Measurements from ENCODE around the gene PARP11. TPM values are rescaled to one million over a fixed set of nuclear protein-coding genes. Genes with fewer than 3 reads are reported as not detected.

Gene PARP11
- total RNA-seq, 1 experiment from 2014 or later: 10.3 TPM

DNA sequence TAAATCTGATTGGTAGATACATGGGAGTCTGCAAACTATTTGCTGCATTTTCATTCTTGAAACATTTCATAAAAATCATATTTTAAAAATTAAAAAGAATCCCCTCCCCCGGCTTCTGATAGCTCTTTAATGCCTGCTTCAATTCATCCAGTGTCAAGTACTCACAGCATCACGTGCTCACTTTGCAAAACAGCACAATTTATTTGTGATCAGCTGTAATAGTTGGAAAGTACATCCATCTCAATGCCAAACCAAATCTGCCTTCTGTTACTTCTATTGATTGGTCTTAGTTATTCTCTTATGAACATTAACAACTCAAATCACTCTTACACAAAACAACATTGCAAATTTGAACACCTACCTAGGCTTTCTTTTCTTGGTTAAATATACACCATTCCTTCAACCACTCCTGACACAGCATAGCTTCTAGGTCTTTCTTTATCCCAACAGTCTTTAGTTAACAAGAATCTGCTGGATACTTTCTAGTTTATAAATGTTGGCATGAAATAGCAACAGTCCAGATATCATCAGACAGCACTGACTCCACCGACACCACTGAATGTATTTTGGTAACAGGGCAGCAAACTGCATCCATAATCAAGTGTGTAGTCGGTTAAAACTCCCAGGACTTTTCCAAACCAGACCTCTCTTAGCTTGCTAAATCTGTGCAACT is 58.0 kb downstream of the PARP11 start:
- no TSS peak for BruUV-seq (replicated peaks)
- Mint-ChIP-seq H3K4me3 (ENCODE audit: unreplicated experiment) (no peak overlapping the region), H3K36me3 (ENCODE audit: insufficient read depth, unreplicated experiment) (peaks cover 13% of the 10 kb centered on the region), H3K27me3 (ENCODE audit: insufficient read depth, unreplicated experiment) (no peaks in the 10 kb centered on the region), H3K9me3 (ENCODE audit: unreplicated experiment) (no peaks in the 10 kb centered on the region), H3K27ac (ENCODE audit: low read depth, unreplicated experiment) (no peak overlapping the region), H3K4me1 (ENCODE audit: insufficient read depth, unreplicated experiment) (no peaks in the 10 kb centered on the region)
- POLR2A ChIA-PET: interaction anchor here (0.6 to 1.2 kb wide), 2 partner anchors 12 to 691 kb away, joined by 3 to 4 read pairs; no protein-coding TSS in a partner anchor
- CTCF ChIA-PET: interaction anchor here (1.5 to 2.1 kb wide), 4 partner anchors 10 to 515 kb away, joined by 6 to 11 read pairs (median 8); no protein-coding TSS in a partner anchor
- intact Hi-C loops (cut with micrococcal nuclease): no loop called here
- DNase-seq (ENCODE audit: unreplicated experiment): no peak
- TF ChIP-seq, protein P1, sequence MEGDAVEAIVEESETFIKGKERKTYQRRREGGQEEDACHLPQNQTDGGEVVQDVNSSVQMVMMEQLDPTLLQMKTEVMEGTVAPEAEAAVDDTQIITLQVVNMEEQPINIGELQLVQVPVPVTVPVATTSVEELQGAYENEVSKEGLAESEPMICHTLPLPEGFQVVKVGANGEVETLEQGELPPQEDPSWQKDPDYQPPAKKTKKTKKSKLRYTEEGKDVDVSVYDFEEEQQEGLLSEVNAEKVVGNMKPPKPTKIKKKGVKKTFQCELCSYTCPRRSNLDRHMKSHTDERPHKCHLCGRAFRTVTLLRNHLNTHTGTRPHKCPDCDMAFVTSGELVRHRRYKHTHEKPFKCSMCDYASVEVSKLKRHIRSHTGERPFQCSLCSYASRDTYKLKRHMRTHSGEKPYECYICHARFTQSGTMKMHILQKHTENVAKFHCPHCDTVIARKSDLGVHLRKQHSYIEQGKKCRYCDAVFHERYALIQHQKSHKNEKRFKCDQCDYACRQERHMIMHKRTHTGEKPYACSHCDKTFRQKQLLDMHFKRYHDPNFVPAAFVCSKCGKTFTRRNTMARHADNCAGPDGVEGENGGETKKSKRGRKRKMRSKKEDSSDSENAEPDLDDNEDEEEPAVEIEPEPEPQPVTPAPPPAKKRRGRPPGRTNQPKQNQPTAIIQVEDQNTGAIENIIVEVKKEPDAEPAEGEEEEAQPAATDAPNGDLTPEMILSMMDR (IDR thresholded peaks at IDR 0.05; ENCODE audit: unreplicated experiment): no peak

DNA sequence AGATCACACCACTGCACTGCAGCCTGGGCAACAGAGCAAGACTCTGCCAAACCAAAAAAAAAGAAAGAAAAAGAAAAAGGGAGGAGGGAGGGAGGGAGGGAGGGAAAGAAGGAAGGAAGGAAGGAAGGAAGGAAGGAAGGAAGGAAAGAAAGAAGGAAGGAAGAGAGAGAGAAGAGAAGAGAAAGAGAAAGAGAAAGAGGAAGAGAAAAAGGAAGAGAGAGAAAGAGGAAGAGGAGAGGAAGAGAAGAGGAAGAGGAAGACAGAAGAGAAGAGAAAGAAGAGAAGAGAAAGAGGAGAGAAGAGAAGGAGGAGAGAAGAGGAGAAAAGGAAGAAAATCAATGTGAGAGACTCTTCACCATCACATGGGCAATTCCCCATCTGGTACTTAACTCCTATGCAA is 62.7 kb downstream of the PARP11 start:
- BruUV-seq (replicated peaks): no TSS peak
- TF ChIP-seq, protein P1 (IDR thresholded peaks at IDR 0.05; ENCODE audit: unreplicated experiment): no peak
- intact Hi-C loops (cut with micrococcal nuclease): no loop called here
- ChIA-PET POLR2A (interaction anchor here (0.7 kb wide), 1 partner anchor 852 kb away, joined by 3 read pairs; no protein-coding TSS in a partner anchor), CTCF (interaction anchor here (0.6 to 7.8 kb wide), 3 partner anchors 402 to 537 kb away, joined by 3 to 131 read pairs (median 4); no protein-coding TSS in a partner anchor)
- H3K27ac Mint-ChIP-seq (ENCODE audit: low read depth, unreplicated experiment): no peak overlapping the region
- H3K4me1 Mint-ChIP-seq (ENCODE audit: insufficient read depth, unreplicated experiment): no peaks in the 10 kb centered on the region
- no peak for DNase-seq (ENCODE audit: unreplicated experiment)
- no peaks in the 10 kb centered on the region for H3K9me3 Mint-ChIP-seq (ENCODE audit: unreplicated experiment)
- peaks cover 7% of the 10 kb centered on the region for H3K36me3 Mint-ChIP-seq (ENCODE audit: insufficient read depth, unreplicated experiment)
- no peak overlapping the region for H3K4me3 Mint-ChIP-seq (ENCODE audit: unreplicated experiment)
- H3K27me3 Mint-ChIP-seq (ENCODE audit: insufficient read depth, unreplicated experiment): no peaks in the 10 kb centered on the region

DNA sequence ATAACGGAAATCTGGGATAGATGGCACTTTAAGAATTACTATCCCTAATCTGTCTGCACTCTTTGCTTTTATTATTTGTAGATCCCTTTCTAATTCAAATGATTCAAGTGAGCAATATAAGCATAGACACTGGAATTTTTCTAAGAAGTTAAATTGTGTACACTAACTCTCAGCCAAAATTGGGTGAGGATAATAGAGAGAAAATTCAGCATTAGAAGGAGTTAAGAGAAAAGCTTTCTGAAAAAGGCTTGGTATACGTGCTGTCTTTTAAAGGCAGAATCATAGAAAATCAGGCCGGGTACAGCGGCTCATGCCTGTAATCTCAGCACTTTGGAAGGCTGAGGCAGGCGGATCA is 63.2 kb downstream of the PARP11 start:
- no peak overlapping the region for H3K4me3 Mint-ChIP-seq (ENCODE audit: unreplicated experiment)
- no peak for DNase-seq (ENCODE audit: unreplicated experiment)
- peaks cover 7% of the 10 kb centered on the region for H3K36me3 Mint-ChIP-seq (ENCODE audit: insufficient read depth, unreplicated experiment)
- TF ChIP-seq, protein P1 (IDR thresholded peaks at IDR 0.05; ENCODE audit: unreplicated experiment): no peak
- no peaks in the 10 kb centered on the region for H3K4me1 Mint-ChIP-seq (ENCODE audit: insufficient read depth, unreplicated experiment)
- intact Hi-C loops (cut with micrococcal nuclease): no loop called here
- no peaks in the 10 kb centered on the region for H3K9me3 Mint-ChIP-seq (ENCODE audit: unreplicated experiment)
- H3K27ac Mint-ChIP-seq (ENCODE audit: low read depth, unreplicated experiment): no peak overlapping the region
- ChIA-PET CTCF (interaction anchor here (0.6 to 7.8 kb wide), 3 partner anchors 12 to 510 kb away, joined by 3 to 131 read pairs (median 4); no protein-coding TSS in a partner anchor), POLR2A (no interaction called here)
- no peaks in the 10 kb centered on the region for H3K27me3 Mint-ChIP-seq (ENCODE audit: insufficient read depth, unreplicated experiment)
- no TSS peak for BruUV-seq (replicated peaks)

DNA sequence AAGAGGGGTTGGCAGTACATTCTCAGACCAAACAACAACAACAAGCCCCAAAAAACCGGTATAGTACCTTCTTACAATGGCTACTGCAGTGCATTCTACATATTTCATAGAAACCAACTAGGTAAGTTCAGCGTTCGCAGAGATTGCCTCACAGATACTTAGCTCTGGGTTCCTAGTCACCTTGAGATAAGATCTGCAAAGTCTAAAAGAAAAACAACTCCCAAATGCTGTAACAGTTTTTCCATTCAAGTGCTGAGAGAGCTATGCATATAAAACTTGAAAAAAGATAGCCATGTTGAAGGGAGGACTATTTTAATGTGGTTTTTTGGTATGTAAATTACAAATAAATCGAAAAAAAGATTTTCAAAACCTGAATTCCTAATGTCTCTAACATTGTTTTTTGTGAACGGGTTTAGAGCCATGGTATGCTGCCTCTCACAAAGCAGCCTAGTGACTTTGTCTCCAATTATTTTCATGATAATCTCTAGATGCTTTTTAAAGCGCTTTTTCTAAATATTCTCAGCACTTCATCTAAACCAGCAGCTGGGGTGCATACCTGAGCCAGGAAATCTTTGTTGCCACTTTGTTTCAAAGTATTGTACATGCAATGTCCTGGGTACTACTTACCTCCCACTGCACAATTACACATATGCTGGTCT is 63.7 kb downstream of the PARP11 start:
- ChIA-PET CTCF (interaction anchor here (0.6 to 7.8 kb wide), 3 partner anchors 12 to 510 kb away, joined by 3 to 131 read pairs (median 4); no protein-coding TSS in a partner anchor), POLR2A (interaction anchor here (1.0 kb wide), 1 partner anchor 39 kb away, joined by 3 read pairs; no protein-coding TSS in a partner anchor)
- Mint-ChIP-seq H3K9me3 (ENCODE audit: unreplicated experiment) (no peaks in the 10 kb centered on the region), H3K4me1 (ENCODE audit: insufficient read depth, unreplicated experiment) (no peaks in the 10 kb centered on the region), H3K36me3 (ENCODE audit: insufficient read depth, unreplicated experiment) (peaks cover 7% of the 10 kb centered on the region), H3K4me3 (ENCODE audit: unreplicated experiment) (no peak overlapping the region), H3K27ac (ENCODE audit: low read depth, unreplicated experiment) (no peak overlapping the region), H3K27me3 (ENCODE audit: insufficient read depth, unreplicated experiment) (no peaks in the 10 kb centered on the region)
- DNase-seq (ENCODE audit: unreplicated experiment): no peak
- BruUV-seq (replicated peaks): no TSS peak
- TF ChIP-seq, protein P1 (IDR thresholded peaks at IDR 0.05; ENCODE audit: unreplicated experiment): no peak
- intact Hi-C loops (cut with micrococcal nuclease): loop anchor here (10.0 kb wide), 1 partner anchor 735 kb away; the partner anchor contains the start of gene TSPAN9
